DOHH2 (cell line): ENCODE data around the gene FETUB.

Experiments used
- EZH2phosphoT487 ChIP-seq: fragments of 200-600 bp; sonication (generic); IDR thresholded peaks from 2 replicates; pipeline ENCODE4 v1.6.1; 2017; ENCODE audit warnings: borderline replicate concordance, mild to moderate bottlenecking, antibody characterized with exemption, low read length, moderate library complexity, mixed read lengths
- TF ChIP-seq, protein P1 (sequence below): fragments of 200-600 bp; sonication (generic); IDR thresholded peaks from one replicate; pipeline ENCODE4 v1.5.1; 2014; ENCODE audit warnings: antibody characterized with exemption, mild to moderate bottlenecking, low read depth, low read length; ENCODE audit not compliant: poor library complexity, severe bottlenecking

GRCh38 chr3:186644683-186645082 is 4.5 kb downstream of the FETUB start:
- TF ChIP-seq, protein P1, sequence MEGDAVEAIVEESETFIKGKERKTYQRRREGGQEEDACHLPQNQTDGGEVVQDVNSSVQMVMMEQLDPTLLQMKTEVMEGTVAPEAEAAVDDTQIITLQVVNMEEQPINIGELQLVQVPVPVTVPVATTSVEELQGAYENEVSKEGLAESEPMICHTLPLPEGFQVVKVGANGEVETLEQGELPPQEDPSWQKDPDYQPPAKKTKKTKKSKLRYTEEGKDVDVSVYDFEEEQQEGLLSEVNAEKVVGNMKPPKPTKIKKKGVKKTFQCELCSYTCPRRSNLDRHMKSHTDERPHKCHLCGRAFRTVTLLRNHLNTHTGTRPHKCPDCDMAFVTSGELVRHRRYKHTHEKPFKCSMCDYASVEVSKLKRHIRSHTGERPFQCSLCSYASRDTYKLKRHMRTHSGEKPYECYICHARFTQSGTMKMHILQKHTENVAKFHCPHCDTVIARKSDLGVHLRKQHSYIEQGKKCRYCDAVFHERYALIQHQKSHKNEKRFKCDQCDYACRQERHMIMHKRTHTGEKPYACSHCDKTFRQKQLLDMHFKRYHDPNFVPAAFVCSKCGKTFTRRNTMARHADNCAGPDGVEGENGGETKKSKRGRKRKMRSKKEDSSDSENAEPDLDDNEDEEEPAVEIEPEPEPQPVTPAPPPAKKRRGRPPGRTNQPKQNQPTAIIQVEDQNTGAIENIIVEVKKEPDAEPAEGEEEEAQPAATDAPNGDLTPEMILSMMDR, result no peak
- TF ChIP-seq EZH2phosphoT487, result no peak
